Astrocyte (in vitro differentiated cells and primary cell): Measurements from ENCODE around the gene LZTS2. TPM values are rescaled to one million over a fixed set of nuclear protein-coding genes. Genes with fewer than 3 reads are reported as not detected.

Experiments used
- DNase-seq: peaks from one replicate; pipeline ENCODE4 v3.0.0-alpha.2; 2010; ENCODE audit warnings: low read depth
- FAIRE-seq: peaks from 2 replicates; lab custom pipeline; 2011; peaks lifted over from hg19 to GRCh38; lab: Jason Lieb, UNC
- H2AFZ ChIP-seq: 2 replicates; pipeline ENCODE4 v1.6.0; 2012; ENCODE audit warnings: low read depth, low read length, inconsistent platforms
- H3K27ac ChIP-seq: 2 replicates; pipeline ENCODE4 v1.5.1; 2011; ENCODE audit warnings: low read depth, low read length, inconsistent platforms
- H3K27me3 ChIP-seq: 2 replicates; pipeline ENCODE4 v1.6.0; 2011; ENCODE audit warnings: low read length, inconsistent platforms; ENCODE audit not compliant: insufficient read depth
- H3K36me3 ChIP-seq: 2 replicates; pipeline ENCODE4 v1.5.1; 2011; ENCODE audit warnings: low read length, inconsistent platforms; ENCODE audit not compliant: insufficient read depth
- H3K4me1 ChIP-seq: 2 replicates; pipeline ENCODE4 v1.5.1; 2011; ENCODE audit warnings: low read length, inconsistent platforms; ENCODE audit not compliant: insufficient read depth
- H3K4me2 ChIP-seq: 2 replicates; pipeline ENCODE4 v1.6.0; 2012; ENCODE audit warnings: low read length, inconsistent platforms
- H3K4me3 ChIP-seq: 2 replicates; pipeline ENCODE4 v1.5.1; 2011; ENCODE audit warnings: low read depth, mild to moderate bottlenecking, low read length, inconsistent platforms; ENCODE audit not compliant: insufficient read depth
- H3K79me2 ChIP-seq: 2 replicates; pipeline ENCODE4 v1.6.0; 2012; ENCODE audit warnings: mild to moderate bottlenecking, low read length, inconsistent platforms; ENCODE audit not compliant: insufficient read depth
- H3K9ac ChIP-seq: 2 replicates; pipeline ENCODE4 v1.6.0; 2012; ENCODE audit warnings: mild to moderate bottlenecking, low read length, inconsistent platforms
- H3K9me3 ChIP-seq: 2 replicates; pipeline ENCODE4 v1.5.1; 2012; ENCODE audit warnings: low read depth, mild to moderate bottlenecking, low read length, inconsistent platforms; ENCODE audit not compliant: insufficient read depth
- H4K20me1 ChIP-seq: 2 replicates; pipeline ENCODE4 v1.6.0; 2012; ENCODE audit warnings: low read length, inconsistent platforms; ENCODE audit not compliant: insufficient read depth
- H3K27ac Mint-ChIP-seq: one replicate; pipeline ENCODE4 v1.8.0; 2021; ENCODE audit warnings: mild to moderate bottlenecking, mixed read lengths; ENCODE audit not compliant: unreplicated experiment
- H3K27me3 Mint-ChIP-seq: one replicate; pipeline ENCODE4 v1.8.0; 2021; ENCODE audit warnings: low read depth, mixed read lengths; ENCODE audit not compliant: unreplicated experiment
- H3K36me3 Mint-ChIP-seq: one replicate; pipeline ENCODE4 v1.8.0; 2021; ENCODE audit warnings: low read depth, mixed read lengths; ENCODE audit not compliant: unreplicated experiment
- H3K4me1 Mint-ChIP-seq: one replicate; pipeline ENCODE4 v1.8.0; 2021; ENCODE audit warnings: low read depth, mixed read lengths; ENCODE audit not compliant: unreplicated experiment
- H3K4me3 Mint-ChIP-seq: one replicate; pipeline ENCODE4 v1.8.0; 2021; ENCODE audit warnings: mild to moderate bottlenecking, moderate library complexity, mixed read lengths; ENCODE audit not compliant: unreplicated experiment
- H3K9me3 Mint-ChIP-seq: one replicate; pipeline ENCODE4 v1.8.0; 2021; ENCODE audit warnings: mild to moderate bottlenecking, mixed read lengths; ENCODE audit not compliant: unreplicated experiment
- CTCF ChIP-seq: IDR thresholded peaks from 2 replicates; pipeline ENCODE4 v1.5.1; 2011; ENCODE audit warnings: low read depth, mild to moderate bottlenecking, inconsistent platforms, low read length, moderate library complexity; ENCODE audit not compliant: insufficient read depth
- EZH2 ChIP-seq: IDR thresholded peaks from 2 replicates; pipeline ENCODE4 v1.6.1; 2012; ENCODE audit warnings: mild to moderate bottlenecking, low read length, inconsistent platforms; ENCODE audit not compliant: insufficient read depth
- total RNA-seq: library from RNA; stranded (reverse); gene quantifications from 2 replicates; pipeline ENCODE4 v1.2.1, GENCODE V29; 2021

The LZTS2 gene
- total RNA-seq, 1 donor from 2014 or later, result 69.9 TPM

- Mint-ChIP-seq H3K4me3 (peak overlapping the region; percentile 95), H3K27ac (no peak overlapping the region), H3K27me3 (no peaks in the 10 kb centered on the region), H3K4me1 (peaks cover 10% of the 10 kb centered on the region), H3K36me3 (peaks cover 17% of the 10 kb centered on the region), H3K9me3 (peaks cover 3% of the 10 kb centered on the region)
- peak overlapping the region; percentile 100 for H2AFZ ChIP-seq
- TF ChIP-seq CTCF (no peak), EZH2 (no peak)
- FAIRE-seq, result no peak
- DNase-seq, result no peak
- H3K27ac ChIP-seq, result peak overlapping the region; percentile 63
- peak overlapping the region; percentile 86 for H3K9ac ChIP-seq
- peak overlapping the region; percentile 92 for H3K4me3 ChIP-seq
- peaks cover 28% of the 10 kb centered on the region for H3K36me3 ChIP-seq
- H3K9me3 ChIP-seq, result no peaks in the 10 kb centered on the region
- H3K4me2 ChIP-seq, result peak overlapping the region; percentile 99
- H3K4me1 ChIP-seq, result peaks cover 19% of the 10 kb centered on the region
- peaks cover 53% of the 10 kb centered on the region for H3K79me2 ChIP-seq
- no peaks in the 10 kb centered on the region for H3K27me3 ChIP-seq
- H4K20me1 ChIP-seq, result peaks cover 32% of the 10 kb centered on the region
These were observed 13.0 kb upstream of the LZTS2 start for GRCh38 chr10:100986623-100986951.

- Histone ChIP-seq H4K20me1 (peaks cover 32% of the 10 kb centered on the region), H3K9me3 (no peaks in the 10 kb centered on the region), H3K4me2 (peak within 1 kb of the TSS; percentile 99), H3K36me3 (peaks cover 28% of the 10 kb centered on the region), H3K79me2 (peaks cover 53% of the 10 kb centered on the region), H3K4me1 (peaks cover 19% of the 10 kb centered on the region), H3K4me3 (peak within 1 kb of the TSS; percentile 92), H3K27me3 (no peaks in the 10 kb centered on the region), H2AFZ (peak within 1 kb of the TSS; percentile 100), H3K9ac (peak within 1 kb of the TSS; percentile 86), H3K27ac (peak within 1 kb of the TSS; percentile 63)
- peak within 1 kb of the TSS; percentile 78 for H3K27ac Mint-ChIP-seq
- H3K4me1 Mint-ChIP-seq, result peaks cover 10% of the 10 kb centered on the region
- peaks cover 17% of the 10 kb centered on the region for H3K36me3 Mint-ChIP-seq
- no peak for FAIRE-seq
- TF ChIP-seq CTCF (no peak), EZH2 (no peak)
- peak within 1 kb of the TSS; percentile 95 for H3K4me3 Mint-ChIP-seq
- no peaks in the 10 kb centered on the region for H3K27me3 Mint-ChIP-seq
- DNase-seq, result peak; percentile 47
- peaks cover 3% of the 10 kb centered on the region for H3K9me3 Mint-ChIP-seq
These were observed 12.5 kb upstream of the LZTS2 start, which contains the start of the genes MRPL43 and TWNK for GRCh38 chr10:100986952-100987684. Gene MRPL43 (minus strand): TSS chr10:100987497. CDS start chr10:100987443, 54 bp downstream. Gene TWNK (plus strand): TSS chr10:100987543. CDS start chr10:100988211, 668 bp downstream.

GRCh38 chr10:100987685-100988049, 11.9 kb upstream of the LZTS2 start:
- Mint-ChIP-seq H3K9me3 (peaks cover 3% of the 10 kb centered on the region), H3K36me3 (peaks cover 18% of the 10 kb centered on the region), H3K27ac (peak overlapping the region; percentile 78), H3K27me3 (no peaks in the 10 kb centered on the region), H3K4me3 (peak overlapping the region; percentile 95), H3K4me1 (peaks cover 10% of the 10 kb centered on the region)
- Histone ChIP-seq H3K79me2 (peaks cover 53% of the 10 kb centered on the region), H3K36me3 (peaks cover 27% of the 10 kb centered on the region), H4K20me1 (peaks cover 32% of the 10 kb centered on the region), H2AFZ (peak overlapping the region; percentile 100), H3K9ac (peak overlapping the region; percentile 86), H3K27ac (peak overlapping the region; percentile 63), H3K4me3 (peak overlapping the region; percentile 92), H3K9me3 (no peaks in the 10 kb centered on the region), H3K27me3 (no peaks in the 10 kb centered on the region), H3K4me1 (peaks cover 19% of the 10 kb centered on the region), H3K4me2 (peak overlapping the region; percentile 99)
- DNase-seq, result no peak
- no peak for FAIRE-seq
- TF ChIP-seq EZH2, result no peak
- TF ChIP-seq CTCF, result no peak
